ENCODE results near the gene PIGM.

- TF ChIP-seq SP1 (CRISPR knock-in tag; conservative IDR thresholded peaks at IDR 0.05) = no peak
- no peak for TF ChIP-seq ATF2 (CRISPR knock-in tag; IDR thresholded peaks at IDR 0.05; ENCODE audit: borderline replicate concordance, low read depth)
Observed at GRCh38 chr1:159980076-159980475, 51.7 kb downstream of the PIGM start.
